HG02678 (cell line): ENCODE measurements around the gene OVOL1.
A peak's percentile ranks its signal among the peaks of the same experiment; 100 is the strongest.

Source experiments
- ATAC-seq: cut with Tn5 transposase; IDR thresholded peaks from one replicate; pipeline ENCODE4 v1.9.1; 2021; ENCODE audit warnings: mild to moderate bottlenecking, moderate library complexity; ENCODE audit not compliant: unreplicated experiment

Gene OVOL1

DNA sequence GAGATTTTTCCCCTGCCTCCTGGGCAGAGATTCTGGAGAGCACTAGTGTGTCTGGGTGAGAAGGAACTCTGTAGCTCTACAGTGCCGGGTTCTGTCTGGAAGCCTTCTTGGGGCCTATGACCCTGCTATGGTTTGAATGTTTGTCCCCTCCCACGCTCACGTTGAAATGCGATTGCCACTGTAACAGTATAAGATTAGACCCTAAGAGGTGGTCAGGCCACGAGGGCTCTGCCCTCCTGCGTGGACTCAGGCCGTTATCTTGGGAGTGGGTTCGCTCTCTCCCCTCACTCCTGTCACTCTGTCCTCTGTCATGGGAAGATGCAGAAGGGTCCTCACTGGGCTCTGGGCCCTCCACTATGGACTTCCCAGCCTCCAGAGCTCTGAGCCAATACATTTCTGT lies 9.6 kb upstream of the OVOL1 start:
- no peak for ATAC-seq

DNA sequence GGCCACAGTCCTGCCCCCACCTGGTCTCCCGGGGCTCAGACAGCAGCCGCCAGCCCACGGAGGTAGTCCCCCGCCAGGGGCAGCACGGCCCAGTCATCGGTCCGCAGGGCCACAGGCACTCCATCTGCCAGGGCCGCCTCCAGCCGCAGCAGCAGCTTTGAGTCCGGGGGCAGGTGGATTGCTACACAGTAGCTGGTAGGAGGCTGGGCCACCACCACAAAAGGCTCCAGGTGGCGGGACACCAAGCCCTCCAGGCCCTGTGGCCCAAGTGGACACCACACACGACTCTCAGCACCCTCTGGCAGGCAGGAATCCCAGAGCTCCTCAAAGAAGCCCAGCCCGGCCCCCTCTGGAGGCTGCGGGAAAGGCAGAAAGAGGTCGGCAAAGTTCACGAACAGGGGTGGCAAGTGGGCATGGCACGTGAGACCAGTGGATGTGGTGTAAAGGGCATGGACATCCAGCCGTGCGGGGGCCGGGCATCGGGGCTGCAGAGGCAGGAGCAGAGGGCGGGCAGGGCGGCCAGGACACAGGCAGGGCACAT lies 9.0 kb upstream of the OVOL1 start:
- no peak for ATAC-seq

DNA sequence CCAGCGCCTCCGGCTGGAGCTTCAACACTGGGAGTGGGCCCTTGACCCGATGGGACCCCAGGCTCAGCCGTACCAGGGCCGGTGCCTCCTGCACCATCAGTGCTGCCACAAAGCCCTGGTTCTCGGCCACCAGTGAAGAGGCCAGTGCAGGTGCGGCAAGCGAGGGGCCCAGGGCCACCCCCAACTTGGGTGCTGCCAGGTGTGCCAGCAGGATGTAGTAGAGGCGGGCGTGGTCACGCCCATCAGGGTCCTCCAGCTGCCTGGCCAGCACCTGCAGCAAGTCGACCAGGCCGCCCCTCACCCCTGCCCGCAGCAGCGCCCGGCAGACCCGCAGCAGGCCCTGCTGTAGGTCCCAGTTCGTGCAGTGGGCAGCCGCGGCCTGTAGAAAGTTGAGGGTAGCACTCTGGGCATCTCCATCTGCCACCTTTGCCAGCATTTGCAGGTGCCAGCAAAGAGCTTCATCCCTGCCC lies 8.4 kb upstream of the OVOL1 start:
- ATAC-seq, result no peak

DNA sequence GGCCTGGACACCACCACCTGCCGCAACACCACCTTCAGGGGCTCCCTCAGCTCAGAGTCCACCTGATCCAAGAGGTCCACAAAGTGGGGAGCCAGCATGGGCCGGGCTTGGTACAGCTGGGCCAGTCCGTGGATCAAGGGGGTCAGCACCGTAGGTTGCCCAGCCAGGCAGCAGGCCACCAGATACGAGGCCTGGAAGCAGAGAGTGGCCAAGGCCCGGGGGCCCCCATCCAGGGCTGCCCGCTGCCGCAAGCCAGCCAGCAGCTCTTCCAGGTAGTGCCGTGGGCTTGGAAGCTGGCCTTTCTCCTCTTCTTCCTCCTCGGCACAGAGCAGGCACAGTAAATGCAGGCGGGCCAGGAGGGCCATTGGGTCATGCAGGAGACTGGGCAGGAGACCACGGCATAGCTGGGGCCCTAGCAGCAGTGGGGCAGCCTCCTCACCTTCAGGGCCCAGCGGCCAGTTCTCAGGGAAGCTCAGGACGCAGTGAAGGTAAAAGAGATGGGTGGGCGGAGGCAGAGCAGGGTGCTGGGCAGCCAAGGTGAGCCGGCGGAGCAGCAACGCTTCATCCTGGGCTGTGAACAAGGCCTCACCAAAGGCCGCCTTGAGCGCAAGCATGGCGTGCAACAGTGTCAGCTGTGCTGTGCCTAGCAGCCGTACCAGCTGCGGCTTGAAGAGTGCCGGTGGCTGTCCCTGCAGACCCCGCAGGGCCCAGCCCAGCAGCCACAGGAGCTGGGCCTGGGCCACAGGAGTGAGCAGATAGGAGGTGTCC lies 7.8 kb upstream of the OVOL1 start:
- ATAC-seq, result no peak

DNA sequence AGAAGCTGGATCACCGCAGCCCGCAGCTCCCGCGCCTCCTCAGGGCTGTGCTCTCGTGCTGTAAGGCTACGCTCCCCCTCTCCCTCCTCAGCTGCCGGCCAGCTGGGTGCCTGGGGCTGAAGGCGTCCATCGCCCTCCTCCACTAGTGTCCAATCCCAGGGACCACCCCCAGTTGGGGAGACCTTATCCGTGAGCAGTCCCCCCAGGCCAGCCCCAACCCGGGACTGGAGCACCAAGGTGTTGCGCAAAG lies 7.3 kb upstream of the OVOL1 start:
- no peak for ATAC-seq

DNA sequence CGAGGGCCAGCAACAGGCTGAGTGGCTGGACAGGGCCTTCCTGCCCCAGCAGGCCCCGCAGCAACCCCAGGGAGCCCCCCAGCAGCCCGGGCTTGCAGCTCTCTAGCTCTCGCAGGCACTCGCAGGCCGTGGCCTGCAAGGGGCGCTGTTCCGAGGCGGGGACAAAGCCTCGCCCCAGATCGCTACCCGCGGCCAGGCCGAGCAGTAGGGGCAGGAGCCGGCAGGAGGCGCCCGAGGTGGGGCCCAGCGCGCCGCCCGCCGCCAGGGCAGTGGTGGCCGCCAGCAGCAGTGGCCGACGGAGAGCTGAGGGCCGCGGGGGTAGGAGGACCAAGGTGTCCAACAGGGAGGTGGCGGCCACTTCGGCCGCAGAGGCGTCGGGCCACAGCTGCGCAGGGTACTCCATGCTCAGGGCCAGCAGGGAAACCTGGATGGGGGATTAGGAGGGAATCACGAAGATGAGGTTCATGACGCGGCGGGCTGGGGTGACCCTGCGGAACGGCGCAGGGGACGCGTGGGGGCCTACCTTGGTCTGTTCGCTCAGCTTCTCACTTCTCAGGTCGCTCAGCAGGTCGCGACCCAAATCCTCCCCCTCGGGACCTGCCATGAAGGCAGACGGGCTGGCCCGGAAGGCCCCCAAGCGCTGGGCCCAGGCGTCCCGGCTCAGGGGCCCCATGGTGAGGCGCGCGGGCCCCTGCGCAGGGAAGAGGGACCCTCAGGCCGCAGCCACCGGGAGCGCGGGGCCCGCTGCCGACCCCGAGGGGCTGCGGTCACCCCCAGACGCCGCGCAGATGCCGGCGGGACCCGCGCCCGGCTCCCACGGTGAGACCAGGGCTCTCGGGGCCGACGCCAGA lies 6.7 kb upstream of the OVOL1 start:
- peak; percentile 49 for ATAC-seq

DNA sequence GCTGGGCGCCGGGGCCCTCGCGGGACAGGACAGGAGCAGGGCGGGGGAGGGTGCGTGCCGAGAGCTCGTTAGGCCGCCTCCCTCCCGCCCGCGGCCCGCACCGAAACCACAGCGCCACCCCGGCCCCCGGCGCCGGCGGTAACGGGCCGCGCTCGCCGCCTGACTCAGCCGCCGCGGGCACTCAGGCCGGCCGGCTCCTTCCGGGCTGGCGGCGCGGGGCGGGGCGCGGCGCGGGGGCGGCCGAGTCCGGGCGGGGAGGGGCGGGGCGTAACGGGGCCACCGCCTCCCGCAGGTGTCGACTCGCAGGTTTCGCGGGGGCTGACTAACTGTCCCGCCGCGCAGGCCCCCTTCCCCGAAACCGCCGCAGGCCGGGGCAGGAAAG lies 6.1 kb upstream of the OVOL1 start, which contains the start of gene AP5B1:
Gene AP5B1, minus strand, starts transcription at position 207 of the 382 bp plus-strand sequence. CDS start 385 bp downstream, outside the sequence.
- ATAC-seq, result peak; percentile 65

DNA sequence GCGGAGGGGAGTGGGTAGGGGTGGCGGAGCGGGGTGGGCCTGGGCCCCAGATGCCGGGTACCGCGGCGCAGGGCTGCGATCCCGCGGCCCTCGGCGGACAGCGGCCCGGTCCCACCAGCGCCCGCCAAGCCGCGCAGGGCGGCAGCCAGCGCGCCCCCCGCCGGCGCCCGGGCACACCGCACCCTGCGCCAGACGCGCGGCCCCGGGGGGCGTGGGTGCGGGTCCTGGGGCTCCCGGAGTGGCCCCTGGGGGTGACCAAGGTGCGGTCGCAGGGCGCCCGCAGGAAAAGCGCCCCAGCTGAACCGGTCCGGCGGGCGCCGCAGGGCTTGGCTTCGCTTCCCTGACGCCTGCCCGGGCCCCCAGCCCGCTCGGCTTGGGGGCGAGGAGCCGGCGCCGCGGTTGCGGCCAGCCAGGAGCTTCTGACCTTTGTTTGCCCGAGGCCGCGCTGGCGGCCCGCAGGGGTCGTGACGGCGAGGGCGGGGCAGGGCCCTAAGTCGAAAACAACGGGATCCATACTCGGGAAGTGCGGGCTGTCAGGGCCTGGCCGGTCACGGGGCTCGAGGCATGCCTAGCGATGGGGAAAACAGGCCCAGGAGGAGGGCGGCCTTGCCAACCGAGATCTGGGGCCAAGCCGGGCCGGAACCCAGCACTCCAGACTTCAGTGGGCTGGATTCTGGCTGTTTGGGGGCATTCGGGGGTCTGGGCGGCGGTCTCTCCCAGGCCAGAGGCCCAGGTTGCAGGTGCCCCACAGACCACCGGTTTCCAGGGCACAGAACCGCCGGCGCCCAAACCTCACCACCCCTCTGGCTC lies 5.5 kb upstream of the OVOL1 start:
- peak; percentile 40 for ATAC-seq

DNA sequence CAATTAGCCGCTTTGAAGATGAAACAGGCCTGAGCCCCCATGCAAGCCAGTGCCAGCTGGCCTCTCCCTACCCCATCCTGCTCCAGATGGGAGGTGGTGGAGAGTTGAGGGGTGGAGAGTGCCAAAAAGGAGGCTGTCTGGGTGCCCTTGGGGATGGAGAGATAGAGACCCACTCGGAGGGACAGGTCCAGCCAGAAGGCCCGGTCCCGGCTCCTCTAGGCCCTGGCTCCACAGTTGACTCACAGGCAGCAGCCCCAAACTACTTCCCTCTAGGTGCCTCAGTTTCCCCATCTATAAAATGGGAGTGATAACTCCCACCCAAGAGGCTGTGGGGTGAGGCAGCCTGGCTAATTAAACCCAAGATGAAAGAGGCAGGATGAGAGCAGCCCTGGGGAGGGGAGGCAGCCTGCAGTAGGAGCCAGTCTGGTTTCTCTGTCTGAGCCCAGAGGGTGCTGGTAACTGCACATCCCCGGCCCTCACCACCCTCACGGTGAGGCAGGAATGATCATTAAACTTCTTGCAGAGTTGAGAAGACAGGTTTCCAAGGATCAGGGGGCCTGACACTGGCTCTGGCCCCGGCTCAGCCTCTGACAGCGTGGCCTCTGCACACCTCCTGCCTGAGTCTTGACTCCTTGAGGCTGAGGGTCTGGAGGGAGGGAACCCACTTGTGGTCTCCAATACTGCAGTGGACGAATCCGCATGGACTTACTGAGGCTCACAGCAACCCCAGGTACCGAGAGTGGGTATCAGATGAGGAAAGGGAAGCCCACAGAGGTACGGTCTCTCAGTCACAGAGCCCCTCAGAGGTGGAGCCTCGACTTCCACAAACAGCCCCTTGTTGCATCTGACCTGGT lies 4.7 kb upstream of the OVOL1 start:
- no peak for ATAC-seq

DNA sequence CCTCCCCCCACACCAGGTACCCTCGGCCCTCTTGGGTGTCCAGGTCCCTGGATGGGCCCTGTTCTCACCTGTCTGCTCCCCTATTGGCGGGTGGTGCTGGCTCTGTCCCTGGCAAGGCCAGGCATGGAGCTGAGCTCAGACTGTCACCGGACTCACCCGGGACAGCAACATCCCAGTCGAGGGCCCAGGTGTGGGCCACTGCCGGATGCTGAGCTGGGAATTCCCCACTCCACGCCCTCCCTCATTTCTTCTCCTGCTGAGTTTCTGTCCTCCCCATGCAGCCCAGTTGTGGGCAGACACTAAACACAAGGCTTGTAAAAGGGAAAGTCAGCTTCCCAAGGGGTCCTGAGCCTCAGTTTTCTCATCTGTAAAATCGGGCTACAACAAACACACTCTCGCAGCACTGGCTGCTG lies 4.0 kb upstream of the OVOL1 start:
- no peak for ATAC-seq

DNA sequence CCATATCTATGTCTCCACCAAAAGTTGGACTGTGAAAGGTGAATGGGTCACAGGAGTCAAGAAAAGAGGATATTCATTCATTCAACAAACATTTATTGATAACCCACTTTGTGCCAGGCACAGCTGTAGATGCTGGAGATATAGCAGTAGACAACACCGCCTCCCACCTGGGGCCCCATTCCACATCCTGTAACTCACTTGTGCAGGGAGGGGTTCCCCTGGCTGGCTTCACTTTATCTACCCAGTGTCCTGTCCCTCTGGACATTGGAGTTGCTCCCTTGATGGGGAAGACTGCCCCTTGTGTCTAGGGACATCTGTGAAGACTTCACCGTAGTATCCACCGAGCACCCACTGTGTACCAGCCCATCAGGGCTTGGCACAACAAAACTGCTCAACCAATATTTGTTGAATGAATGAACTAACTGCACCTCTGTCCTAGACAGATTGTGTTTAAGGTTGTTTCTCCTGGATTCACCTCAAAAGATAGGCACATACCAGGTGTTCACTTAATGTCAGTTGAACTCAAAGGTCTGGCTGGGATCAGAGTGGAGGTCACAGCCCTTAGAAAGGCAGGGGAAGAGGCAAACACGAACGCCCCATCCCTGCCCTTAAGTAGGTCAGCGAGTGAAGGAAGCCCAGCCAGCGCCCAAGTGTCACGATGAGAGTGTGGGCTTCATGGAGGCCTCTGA lies 1.4 kb upstream of the OVOL1 start:
- no peak for ATAC-seq

DNA sequence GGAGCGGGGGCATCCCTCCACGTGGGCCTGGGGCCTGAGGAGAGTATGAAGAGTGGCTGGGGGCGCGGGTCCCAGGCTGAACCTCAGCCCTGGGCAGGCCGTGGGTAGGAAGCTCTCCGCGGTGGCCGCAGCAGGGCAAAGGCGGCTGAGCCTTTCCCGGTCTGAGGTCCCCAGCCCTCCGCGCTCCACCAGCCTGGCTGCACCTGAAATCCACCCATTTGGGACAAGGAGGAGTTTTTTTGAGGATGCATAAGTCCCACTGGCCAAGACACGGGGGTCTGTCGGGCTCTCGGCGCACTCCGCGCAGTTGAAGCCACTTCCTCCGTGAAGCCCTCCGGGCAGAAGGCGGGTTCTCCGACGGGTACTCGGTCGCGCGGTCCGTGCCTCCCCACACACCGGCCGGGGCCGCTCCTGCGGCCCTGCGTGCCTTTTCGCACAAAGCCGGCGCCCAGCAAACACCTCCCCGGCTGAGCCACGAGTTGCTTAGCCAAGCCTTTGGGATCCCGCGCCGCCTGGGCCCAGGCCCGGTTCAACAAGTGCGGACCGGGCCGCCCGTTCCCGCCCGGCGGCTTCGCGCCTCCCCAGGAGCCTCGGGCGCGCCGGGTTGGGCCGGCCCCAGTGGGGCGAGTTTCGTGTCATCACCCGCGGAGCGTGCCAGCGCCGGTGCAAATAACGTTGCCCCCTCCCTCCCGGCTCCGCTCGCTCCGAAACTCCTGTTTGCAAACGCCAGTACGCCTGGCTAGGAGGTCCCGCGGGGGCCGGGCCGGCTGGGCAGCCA lies 666 bp upstream of the OVOL1 start:
- ATAC-seq, result no peak

DNA sequence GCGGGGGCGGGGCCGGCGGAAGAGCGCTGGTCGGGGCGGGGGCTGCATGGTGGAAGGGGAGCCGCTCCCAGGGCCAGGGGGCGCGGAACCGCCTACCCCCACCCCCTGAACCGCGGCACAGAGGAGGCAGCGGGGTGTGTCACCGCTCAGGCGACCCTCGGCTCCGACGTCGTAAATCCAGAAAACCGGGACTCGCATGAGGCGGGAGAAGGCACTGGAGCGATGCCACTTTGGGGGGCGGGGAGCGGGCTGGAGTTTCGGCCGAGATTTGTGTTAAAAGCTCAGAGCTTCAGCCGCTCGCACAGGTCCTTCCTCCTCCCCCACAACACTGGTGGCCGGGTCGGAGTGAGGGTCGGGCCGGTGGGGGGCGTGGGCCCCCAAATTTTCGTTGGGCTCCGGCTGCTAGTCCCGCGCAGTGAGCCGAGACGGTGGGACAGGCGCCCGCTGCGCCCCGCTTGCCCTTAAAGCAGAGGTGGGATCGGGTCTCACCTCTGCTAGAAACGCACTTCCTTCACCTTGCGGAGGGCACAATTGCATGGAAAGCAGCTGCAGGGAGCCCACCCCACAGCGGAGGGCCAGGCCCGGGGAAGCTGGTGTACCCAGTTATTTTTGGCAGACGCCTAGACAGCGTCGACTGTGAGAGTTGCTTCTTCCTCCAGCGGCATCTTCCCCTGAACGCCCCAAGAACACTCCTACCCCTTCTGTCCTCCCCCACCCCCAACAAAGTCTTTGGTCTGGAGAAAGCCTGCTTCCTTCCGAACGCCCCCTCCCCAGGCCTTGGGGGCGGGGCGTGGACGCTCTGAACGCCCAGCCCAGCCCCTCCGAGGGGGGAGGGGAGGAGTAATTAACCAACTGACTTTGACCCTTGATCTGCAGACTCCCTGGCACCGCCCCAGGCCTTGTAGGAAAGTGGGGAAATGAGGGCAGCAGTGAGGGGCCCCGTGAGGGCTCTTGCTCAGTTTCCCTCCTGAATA lies 1.1 kb downstream of the OVOL1 start:
- no peak for ATAC-seq

DNA sequence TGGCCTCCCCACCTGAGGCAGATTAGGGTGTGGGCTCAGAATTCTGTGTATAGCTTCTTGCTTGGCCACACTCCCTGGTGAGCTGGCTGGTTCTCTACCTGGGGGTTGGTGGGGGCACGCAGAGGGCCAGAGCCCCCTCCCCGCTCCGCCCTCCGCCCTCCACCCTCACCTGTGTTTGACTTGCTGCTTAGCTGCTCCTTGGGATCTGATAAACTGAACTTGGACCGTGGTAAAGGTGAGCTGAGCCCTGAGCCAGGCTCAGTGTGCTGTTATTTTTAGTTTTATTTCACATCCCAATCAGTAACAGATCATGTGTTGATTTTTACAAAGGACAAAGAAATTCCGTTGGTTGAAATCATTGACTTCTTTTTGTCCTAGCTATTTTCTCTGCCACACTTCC lies 2.0 kb downstream of the OVOL1 start:
- ATAC-seq, result no peak

DNA sequence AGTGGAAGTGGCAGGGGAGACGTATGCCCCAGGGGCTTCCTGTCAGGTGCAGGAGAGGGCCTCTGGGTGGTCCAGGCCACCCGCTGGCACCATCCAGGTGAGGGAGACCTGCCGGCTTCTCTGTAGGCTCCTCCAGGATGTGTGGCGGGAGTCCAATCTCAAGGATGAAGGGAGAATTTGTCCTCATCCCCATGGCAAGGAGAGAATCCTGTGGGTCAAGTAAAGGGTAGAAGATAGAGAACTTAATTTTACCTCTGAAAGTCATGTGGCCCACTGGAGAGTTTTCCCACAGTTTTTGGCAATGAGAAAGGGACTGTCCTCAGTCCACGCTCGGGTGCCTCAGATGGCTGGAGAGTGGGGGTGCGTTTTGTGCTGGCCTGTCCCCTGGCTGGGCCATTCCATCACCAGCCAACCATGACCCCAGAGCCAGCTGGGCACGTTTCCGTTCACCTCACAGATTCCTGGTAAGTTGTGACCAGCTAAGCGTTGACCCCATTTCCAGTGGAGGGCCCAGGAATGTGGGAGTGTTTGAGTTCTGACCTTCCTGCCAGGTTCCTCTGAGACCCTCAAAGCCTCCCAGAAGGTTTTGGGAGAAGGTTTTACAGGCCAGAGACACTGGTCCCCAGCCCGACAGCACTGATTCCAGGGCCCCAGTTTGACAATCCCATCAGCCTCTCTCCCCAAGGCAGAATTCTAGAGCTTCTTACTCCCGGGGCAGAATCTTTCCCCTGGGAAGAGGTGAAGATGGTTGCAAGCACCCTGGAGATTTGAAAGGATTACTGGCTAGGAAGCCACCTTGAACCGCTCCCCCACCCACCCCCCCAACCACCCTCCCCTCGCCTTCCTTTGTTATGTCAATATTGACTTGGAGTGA lies 2.6 kb downstream of the OVOL1 start:
- ATAC-seq, result no peak

DNA sequence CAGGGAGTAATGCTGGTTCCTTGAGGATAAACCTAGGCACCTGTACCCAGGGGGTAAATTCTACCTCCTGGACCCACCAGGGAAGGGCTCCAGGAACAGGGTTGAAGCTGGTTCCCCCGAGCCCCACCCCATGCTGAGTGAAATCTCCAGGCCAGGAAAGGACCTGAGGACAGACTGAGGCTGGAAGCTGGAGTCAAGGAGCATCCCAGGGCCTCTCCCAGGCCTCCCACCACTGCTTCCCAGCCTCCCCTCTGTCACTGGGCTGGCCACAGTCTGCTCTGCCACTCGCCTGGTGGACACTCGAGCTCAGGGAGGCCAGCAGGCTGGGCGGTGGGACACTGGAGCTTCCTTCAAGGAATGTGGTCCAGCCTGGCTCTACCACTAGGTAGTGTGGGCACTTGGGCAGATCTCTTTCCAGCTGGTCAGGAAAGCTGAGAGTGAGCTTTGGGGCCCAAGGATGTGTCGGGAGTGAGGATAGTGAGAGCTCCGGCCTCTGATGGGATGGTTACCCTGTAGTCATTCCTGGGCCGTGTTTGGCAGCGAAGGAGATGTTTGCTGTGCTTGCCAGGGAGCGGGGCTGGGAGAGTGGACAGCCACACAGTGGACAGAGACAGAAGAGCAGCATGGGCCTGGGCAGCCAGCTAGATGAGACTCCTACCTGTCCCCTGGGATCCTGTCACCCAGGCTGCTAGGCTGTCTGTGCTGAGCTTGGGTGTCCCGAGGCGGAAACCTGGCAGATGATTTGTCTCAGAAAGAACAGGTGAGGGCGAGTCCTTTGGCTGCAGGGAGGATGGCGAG lies 3.4 kb downstream of the OVOL1 start:
- no peak for ATAC-seq
